Fibroblast of lung (primary cell): ENCODE data around the gene TENT5A. TPM values are rescaled to one million over a fixed set of nuclear protein-coding genes. Genes with fewer than 3 reads are reported as not detected.
A peak's percentile ranks its signal among the peaks of the same experiment; 100 is the strongest.

Experiments
- DNase-seq, 2 donors: peaks; one replicate each; pipeline versions ENCODE4 v3.0.0 to v3.0.0-alpha.2; 2010; ENCODE audit warnings: low read depth in 2 of 2
- H2AFZ ChIP-seq: 2 replicates; pipeline ENCODE4 v1.5.1; 2012; ENCODE audit warnings: low read length, control low read depth, inconsistent platforms
- H3K27ac ChIP-seq: 2 replicates; pipeline ENCODE4 v1.5.1; 2011; ENCODE audit warnings: low read length, control low read depth; ENCODE audit not compliant: insufficient read depth
- H3K27me3 ChIP-seq: 2 replicates; pipeline ENCODE4 v1.5.1; 2011; ENCODE audit warnings: mild to moderate bottlenecking, low read length; ENCODE audit not compliant: control insufficient read depth, insufficient read depth
- H3K36me3 ChIP-seq: 2 replicates; pipeline ENCODE4 v1.5.1; 2011; ENCODE audit warnings: low read length; ENCODE audit not compliant: control insufficient read depth, insufficient read depth
- H3K4me1 ChIP-seq: 2 replicates; pipeline ENCODE4 v1.5.1; 2011; ENCODE audit warnings: low read length; ENCODE audit not compliant: control insufficient read depth, insufficient read depth; ENCODE audit errors: extremely low read depth
- H3K4me2 ChIP-seq: 2 replicates; pipeline ENCODE4 v1.5.1; 2011; ENCODE audit warnings: low read length, control low read depth; ENCODE audit not compliant: insufficient read depth; ENCODE audit errors: extremely low read depth
- H3K4me3 ChIP-seq, 4 experiments: fragments of 200-600 bp in 1 of 4; sonication (generic) in 1 of 4; replicated peaks in 1 of 4; 2 replicates each; pipeline ENCODE4 v1.5.1; 2011 to 2016; ENCODE audit warnings: low read length in 4 of 4, low read depth in 3 of 4, mild to moderate bottlenecking in 3 of 4, control low read depth in 2 of 4, inconsistent platforms in 1 of 4, mixed read lengths in 1 of 4; ENCODE audit not compliant: insufficient read depth in 1 of 4; ENCODE audit errors: control extremely low read depth in 1 of 4
- H3K79me2 ChIP-seq: 2 replicates; pipeline ENCODE4 v1.5.1; 2012; ENCODE audit warnings: mild to moderate bottlenecking, low read length, inconsistent platforms; ENCODE audit not compliant: control insufficient read depth, insufficient read depth
- H3K9ac ChIP-seq: 2 replicates; pipeline ENCODE4 v1.5.1; 2011; ENCODE audit warnings: mild to moderate bottlenecking, low read length, control low read depth; ENCODE audit not compliant: insufficient read depth
- H3K9me3 ChIP-seq: 2 replicates; pipeline ENCODE4 v1.5.1; 2012; ENCODE audit warnings: low read depth, low read length; ENCODE audit not compliant: control insufficient read depth, insufficient read depth
- H4K20me1 ChIP-seq: 2 replicates; pipeline ENCODE4 v1.5.1; 2011; ENCODE audit warnings: low read length; ENCODE audit not compliant: control insufficient read depth, insufficient read depth; ENCODE audit errors: extremely low read depth
- CTCF ChIP-seq, 2 donors: IDR thresholded peaks in 1 of 2; conservative IDR thresholded peaks in 1 of 2; 1 replicate in 1 of 2; 2 replicates in 1 of 2; pipeline ENCODE4 v1.5.1; 2011 to 2012; ENCODE audit warnings: low read length in 2 of 2, control low read depth in 1 of 2, inconsistent platforms in 1 of 2, low read depth in 1 of 2, mild to moderate bottlenecking in 1 of 2
- EZH2 ChIP-seq: IDR thresholded peaks from 2 replicates; pipeline ENCODE4 v1.5.1; 2012; ENCODE audit warnings: low read length, control low read depth, mild to moderate bottlenecking; ENCODE audit errors: missing control alignments
- polyA plus RNA-seq, 2 donors: library from polyadenylated mRNA; depleted of rRNA in 1 of 2; stranded (reverse) in 1 of 2; unstranded in 1 of 2; fragments of >200 nt; gene quantifications; 2 replicates each; pipeline ENCODE4 v1.2.1, GENCODE V29; 2011 to 2012; ENCODE audit warnings: missing spikeins in 1 of 2
- total RNA-seq: library from RNA; depleted of rRNA; stranded (reverse); fragments of >200 nt; gene quantifications from 2 replicates; pipeline ENCODE4 v1.2.1, GENCODE V29; 2014

Gene TENT5A
- total and polyA plus RNA-seq, 2 donors (not counting 1 experiment from before 2014, with no cell fraction given): 8.3 to 24.6 TPM

- Histone ChIP-seq H3K4me1 (peaks cover 10% of the 10 kb centered on the region), H3K4me3 (no peak overlapping the region), H3K27ac (no peak overlapping the region), H3K79me2 (no peaks in the 10 kb centered on the region), H3K9ac (no peak overlapping the region), H4K20me1 (no peaks in the 10 kb centered on the region), H3K27me3 (no peaks in the 10 kb centered on the region), H3K36me3 (no peaks in the 10 kb centered on the region), H2AFZ (no peak overlapping the region), H3K4me2 (no peak overlapping the region), H3K9me3 (no peaks in the 10 kb centered on the region)
- DNase-seq: no peak
- TF ChIP-seq EZH2 (no peak), CTCF (conservative IDR thresholded peaks at IDR 0.05 in 1 of 2, IDR thresholded peaks at IDR 0.05 in 1 of 2; ENCODE audit: low read depth in 1 of 2, low read length in 2 of 2) (no peak)
Measured at GRCh38 chr6:81770381-81770780, 17.9 kb upstream of the TENT5A start.

DNA sequence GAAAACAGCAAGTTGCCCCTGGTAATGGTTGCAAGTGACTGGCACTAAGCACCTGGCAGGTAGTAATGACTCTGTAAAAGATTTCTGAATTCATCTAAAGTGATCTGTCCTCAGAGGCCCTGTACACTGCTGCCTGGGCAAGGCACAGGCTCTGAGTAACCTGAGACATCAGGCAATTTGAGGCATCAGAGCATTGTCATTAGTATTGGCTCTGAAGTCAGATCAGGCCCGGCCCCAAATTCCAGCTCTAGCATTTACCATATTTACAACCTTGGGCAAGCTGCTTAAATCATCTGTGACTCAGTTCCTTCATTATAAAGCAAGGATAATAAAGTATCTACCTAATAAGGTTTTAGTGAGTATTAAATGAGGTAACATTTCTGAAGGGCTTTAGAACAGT, 17.3 kb upstream of the TENT5A start:
- Histone ChIP-seq H3K27ac (no peak overlapping the region), H4K20me1 (no peaks in the 10 kb centered on the region), H3K36me3 (no peaks in the 10 kb centered on the region), H3K9me3 (no peaks in the 10 kb centered on the region), H2AFZ (no peak overlapping the region), H3K4me3 (no peak overlapping the region), H3K9ac (no peak overlapping the region), H3K4me2 (no peak overlapping the region), H3K27me3 (no peaks in the 10 kb centered on the region), H3K4me1 (peaks cover 10% of the 10 kb centered on the region), H3K79me2 (no peaks in the 10 kb centered on the region)
- TF ChIP-seq EZH2 (no peak), CTCF (conservative IDR thresholded peaks at IDR 0.05 in 1 of 2, IDR thresholded peaks at IDR 0.05 in 1 of 2; ENCODE audit: low read depth in 1 of 2, low read length in 2 of 2) (no peak)
- peak in 1 of 2 donors; percentile 70 for DNase-seq

DNA sequence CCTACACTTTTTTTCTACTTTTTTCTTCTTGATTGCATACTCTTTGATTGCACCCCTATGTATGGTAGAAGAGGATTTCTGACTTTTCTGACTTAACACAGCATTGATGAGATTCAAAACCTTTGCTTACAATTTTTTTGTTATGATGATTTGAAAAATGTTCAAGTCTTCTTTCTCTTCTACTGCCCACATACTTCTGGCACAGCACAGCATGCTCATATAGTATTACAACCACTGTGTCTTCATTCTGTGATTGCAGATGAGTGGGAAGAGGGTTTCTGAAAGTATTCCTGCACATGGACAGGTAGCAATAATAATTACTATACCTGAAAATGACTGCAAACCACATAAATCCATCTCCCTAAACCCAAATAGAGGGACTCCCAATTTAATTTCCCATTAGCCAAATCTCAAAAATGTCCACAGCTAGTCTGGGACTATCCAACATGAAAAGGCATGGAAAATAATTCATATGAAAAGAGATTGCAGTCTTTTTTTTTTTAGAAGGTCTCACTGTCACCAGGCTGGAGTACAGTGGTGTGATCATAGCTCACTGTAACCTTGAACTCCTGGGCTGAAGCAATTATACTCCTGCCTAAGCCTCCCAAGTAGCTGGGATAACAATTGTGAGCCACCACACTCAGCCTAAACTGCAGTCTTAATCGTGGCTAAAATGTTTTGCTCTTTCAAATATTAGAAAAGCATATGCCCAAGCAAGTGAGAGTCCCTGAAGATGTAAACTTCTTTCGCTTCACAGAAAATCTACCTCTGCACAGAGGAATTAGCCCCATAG, 15.9 kb upstream of the TENT5A start:
- peak; percentile 25 to 36 for DNase-seq
- H3K4me2 ChIP-seq: no peak overlapping the region
- no peaks in the 10 kb centered on the region for H3K79me2 ChIP-seq
- no peaks in the 10 kb centered on the region for H4K20me1 ChIP-seq
- peaks cover 10% of the 10 kb centered on the region for H3K4me1 ChIP-seq
- no peaks in the 10 kb centered on the region for H3K27me3 ChIP-seq
- H3K27ac ChIP-seq: no peak overlapping the region
- no peak overlapping the region for H3K4me3 ChIP-seq
- no peak overlapping the region for H2AFZ ChIP-seq
- no peaks in the 10 kb centered on the region for H3K9me3 ChIP-seq
- no peak overlapping the region for H3K9ac ChIP-seq
- no peaks in the 10 kb centered on the region for H3K36me3 ChIP-seq
- TF ChIP-seq CTCF (conservative IDR thresholded peaks at IDR 0.05 in 1 of 2, IDR thresholded peaks at IDR 0.05 in 1 of 2; ENCODE audit: low read depth in 1 of 2, low read length in 2 of 2) (no peak), EZH2 (no peak)
